Measurements from ENCODE around the gene GADD45A. TPM values are rescaled to one million over a fixed set of nuclear protein-coding genes. Genes with fewer than 3 reads are reported as not detected.

GADD45A gene
- polyA plus RNA-seq, 5 donors, result 22.4 to 38.0 (median 36.3) TPM

GRCh38 chr1:67687198-67687545 is 2.2 kb downstream of the GADD45A start:
- DNase-seq, result no peak

DNA sequence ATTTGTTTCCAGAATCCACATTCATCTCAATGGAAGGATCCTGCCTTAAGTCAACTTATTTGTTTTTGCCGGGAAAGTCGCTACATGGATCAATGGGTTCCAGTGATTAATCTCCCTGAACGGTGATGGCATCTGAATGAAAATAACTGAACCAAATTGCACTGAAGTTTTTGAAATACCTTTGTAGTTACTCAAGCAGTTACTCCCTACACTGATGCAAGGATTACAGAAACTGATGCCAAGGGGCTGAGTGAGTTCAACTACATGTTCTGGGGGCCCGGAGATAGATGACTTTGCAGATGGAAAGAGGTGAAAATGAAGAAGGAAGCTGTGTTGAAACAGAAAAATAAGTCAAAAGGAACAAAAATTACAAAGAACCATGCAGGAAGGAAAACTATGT is 2.6 kb downstream of the GADD45A start:
- DNase-seq, result no peak

DNA sequence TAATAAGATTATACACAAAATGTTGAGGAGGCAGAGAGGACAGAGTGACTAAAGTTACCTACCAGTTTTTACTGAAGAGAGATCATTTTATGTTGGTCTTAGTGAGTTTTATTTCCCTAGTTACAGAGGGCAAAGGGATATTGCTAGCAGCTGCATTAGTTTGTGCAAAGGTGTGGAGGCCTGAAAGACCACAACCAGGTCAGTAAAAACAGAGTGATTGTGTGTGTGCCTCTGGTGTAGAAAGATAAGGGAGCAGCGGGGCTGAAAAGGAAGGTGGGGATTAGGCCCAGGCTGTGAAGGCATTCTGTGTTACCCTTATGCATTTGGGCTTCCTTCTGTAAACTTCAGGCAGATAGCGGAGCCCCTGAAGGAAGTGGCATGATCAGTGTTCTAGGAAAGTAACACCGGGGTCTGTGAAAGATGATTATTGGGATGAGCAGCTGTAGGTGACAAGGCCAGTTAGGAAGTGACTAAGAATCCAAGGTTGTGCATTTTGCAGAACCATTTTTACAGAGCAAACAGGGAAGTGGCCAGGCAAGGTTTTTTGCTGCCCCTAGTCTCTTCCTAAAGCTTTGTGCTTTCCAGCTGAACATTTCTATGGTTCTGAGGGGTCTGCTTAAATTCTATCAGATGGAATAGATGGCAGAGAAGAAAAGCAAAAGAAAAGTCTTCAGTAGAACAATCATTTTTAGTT is 3.7 kb downstream of the GADD45A start:
- no peak for DNase-seq

DNA sequence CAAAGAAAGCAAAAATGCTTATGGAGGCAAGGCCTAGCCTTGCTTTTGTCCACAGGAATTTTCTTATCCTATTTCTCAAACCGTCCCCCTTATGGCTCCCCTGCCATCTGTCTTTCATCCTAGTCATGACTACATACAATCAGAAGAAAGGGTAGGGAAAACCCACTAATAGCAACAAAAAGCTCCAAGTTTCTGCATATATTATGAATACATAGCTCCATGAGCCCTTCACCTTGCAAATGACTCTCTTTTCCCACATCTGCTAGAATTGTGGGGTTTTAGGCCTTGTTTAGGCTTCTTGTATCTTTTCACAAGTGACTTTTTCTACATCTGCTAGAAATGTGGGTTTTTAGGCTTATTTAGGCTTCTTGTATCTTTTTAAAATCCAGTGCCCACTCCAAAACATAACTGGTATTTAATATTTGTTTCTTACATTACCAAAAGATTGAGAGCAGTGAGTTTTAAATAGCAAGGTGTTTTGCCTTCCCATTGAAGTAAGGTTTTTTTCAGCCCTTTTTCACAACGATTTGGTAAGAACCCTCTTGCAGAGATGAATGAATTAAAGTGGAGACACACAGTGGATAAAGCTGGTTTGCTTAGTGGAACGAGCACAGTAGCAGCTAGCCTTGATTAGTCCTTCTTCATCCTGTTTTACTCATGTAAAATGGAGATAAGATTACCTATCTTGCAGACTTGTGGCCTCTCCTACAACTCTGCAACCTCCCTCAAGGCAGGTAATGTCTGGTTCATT is 4.4 kb downstream of the GADD45A start:
- no peak for DNase-seq

- DNase-seq, result no peak
Measured at GRCh38 chr1:67690018-67690363, 5.0 kb downstream of the GADD45A start.

- DNase-seq, result no peak
Measured at GRCh38 chr1:67690411-67690810, 5.4 kb downstream of the GADD45A start.

DNA sequence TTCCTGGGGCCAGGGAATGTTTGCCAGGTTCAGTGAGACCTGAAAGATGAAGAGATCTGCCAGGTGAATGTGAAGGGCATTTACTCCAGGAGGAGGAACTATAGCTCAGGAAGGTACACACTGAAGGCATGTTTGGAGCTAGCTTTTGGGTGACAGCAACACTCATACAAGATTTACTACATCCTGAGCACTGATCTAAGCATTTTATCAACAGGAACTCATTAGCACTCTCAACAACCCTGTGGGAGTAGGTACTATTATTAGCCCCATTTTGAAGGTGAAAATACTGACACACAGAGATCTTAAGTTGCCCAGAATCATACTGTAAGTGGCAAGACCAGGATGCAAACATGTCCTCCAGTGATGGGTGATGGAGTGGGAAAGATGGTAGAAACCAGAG is 6.7 kb downstream of the GADD45A start:
- no peak for DNase-seq

- no peak for DNase-seq
Measured at GRCh38 chr1:67695963-67696362, 11.0 kb downstream of the GADD45A start.

- DNase-seq, result no peak
Measured at GRCh38 chr1:67696708-67697107, 11.7 kb downstream of the GADD45A start.

DNA sequence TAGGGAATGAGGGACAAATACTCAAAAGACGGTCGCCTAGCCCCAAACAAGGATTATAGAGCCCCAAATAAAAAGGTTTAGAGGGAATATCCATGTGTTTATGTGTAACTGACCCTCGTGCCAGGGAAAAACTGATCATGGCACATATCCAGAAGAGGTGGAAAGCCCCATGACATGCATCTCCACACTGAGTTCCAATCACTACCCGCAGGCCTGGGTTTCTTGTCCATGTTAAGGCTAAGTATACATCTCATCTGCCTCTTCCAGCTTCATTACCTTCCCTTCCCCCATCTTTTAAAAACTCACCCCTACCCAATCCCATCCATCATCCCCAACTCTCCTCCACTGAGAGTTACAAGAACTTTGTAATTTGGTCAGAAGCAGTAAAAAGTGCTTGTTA is 15.2 kb downstream of the GADD45A start:
- DNase-seq, result no peak

DNA sequence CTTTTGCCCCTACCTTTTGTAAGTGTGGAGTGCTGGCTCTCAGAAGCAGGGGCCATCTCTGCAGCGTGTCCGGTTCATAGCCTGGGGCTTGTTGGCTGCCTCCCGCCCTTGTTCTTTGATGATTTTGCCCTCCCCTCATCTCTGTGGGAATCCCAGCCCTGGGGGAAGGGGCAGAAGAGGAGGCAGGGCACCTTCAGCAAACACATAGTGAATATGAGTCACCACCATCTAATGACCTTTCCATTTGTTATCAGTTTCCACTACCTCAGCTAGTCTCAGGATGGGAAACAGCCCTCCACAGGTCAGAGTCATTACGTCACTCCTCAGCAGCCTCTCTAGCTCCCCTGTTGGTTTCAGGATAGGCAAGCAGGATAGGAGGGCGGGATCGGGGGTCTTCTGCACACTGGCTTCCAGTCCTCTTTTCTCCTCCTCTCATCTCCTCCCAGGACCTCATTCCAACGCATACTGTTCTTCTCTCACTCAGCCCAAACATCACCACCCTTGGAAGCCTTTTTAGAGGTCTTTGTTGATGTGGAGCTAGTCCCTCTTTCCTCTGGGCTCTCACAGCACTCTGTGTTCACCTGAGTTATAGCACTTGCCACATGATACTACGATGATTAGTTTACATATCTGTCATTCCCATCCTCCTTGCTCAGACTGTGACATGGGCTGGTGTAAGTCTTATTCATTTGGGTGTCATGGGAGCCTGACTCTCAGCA is 15.8 kb downstream of the GADD45A start:
- no peak for DNase-seq

- DNase-seq, result no peak
Measured at GRCh38 chr1:67701876-67702275, 16.9 kb downstream of the GADD45A start.

- DNase-seq, result no peak
Measured at GRCh38 chr1:67704351-67704750, 19.4 kb downstream of the GADD45A start.

DNA sequence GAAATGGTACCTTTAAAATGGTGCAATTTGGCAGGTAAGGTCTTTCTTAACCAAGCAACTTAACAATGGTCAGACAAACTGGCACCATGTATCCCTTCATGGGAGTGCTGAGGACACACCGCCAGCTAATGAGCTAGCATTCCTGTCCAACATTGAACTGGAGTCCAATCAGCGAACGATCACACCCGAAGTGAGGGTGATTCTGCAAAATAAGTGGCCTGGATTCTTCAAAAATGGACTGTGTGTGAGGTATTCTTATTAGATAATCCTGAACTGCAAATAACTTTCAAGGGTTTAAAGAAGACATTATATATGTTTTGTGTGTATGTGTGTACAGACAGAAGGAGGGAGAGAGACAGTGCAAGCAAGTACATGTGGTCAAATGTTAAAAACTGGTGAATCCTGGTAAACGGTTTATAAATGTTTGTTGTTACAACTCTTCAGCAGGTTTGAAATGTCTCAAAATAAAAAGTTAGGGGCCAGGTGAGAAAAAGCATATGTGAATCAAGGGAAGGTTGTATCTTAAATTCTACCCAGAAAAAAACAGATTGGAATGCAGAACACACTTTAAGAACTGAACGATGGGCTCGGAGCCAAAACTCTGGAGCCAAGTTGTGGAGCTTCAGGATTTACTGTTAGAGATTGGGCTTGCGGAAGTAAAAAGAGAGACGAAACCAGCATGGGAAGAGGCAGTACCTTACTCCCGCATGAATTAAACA is 20.9 kb downstream of the GADD45A start:
- DNase-seq, result peak; percentile 26 to 31

DNA sequence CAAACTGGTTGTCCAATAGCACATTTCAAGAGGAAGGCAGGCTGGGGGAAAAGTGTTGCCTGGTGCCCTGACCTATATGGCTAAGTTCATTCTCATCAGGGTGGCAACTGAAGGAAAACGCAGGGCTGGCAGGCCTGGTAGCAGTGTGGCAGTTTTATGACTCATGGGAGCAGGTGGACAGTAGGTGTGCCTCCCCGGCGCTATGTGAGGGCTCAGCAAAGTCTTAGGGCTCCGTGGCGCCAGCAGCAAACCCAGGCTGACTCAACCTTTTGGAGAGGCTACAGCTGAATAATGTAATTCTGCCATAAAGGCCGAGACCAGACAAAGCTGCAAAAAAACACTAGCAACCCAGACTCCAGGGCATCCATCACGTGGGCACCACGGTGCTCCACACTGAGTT is 23.6 kb downstream of the GADD45A start:
- no peak for DNase-seq

GRCh38 chr1:67710417-67710816 is 25.4 kb downstream of the GADD45A start:
- no peak for DNase-seq

- DNase-seq, result no peak
Measured at GRCh38 chr1:67711158-67711854, 26.3 kb downstream of the GADD45A start.

DNA sequence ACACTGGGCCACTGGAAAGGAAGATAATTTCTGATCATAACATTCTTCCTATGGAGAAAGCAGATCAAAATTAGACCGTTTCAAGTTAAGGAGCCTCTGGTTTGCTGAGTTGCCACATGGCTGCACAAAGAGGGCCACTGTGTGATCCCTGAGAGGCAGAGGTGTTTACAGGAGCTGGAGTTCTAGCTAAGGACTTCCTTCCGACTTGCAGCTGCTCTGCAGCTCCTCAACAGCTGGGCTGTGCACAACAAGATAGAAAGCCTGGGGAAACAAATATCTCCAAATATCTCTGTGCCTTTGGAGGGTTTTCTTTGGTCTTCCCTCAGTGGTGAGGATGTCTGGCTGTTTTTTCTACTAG is 26.8 kb downstream of the GADD45A start:
- no peak for DNase-seq

DNA sequence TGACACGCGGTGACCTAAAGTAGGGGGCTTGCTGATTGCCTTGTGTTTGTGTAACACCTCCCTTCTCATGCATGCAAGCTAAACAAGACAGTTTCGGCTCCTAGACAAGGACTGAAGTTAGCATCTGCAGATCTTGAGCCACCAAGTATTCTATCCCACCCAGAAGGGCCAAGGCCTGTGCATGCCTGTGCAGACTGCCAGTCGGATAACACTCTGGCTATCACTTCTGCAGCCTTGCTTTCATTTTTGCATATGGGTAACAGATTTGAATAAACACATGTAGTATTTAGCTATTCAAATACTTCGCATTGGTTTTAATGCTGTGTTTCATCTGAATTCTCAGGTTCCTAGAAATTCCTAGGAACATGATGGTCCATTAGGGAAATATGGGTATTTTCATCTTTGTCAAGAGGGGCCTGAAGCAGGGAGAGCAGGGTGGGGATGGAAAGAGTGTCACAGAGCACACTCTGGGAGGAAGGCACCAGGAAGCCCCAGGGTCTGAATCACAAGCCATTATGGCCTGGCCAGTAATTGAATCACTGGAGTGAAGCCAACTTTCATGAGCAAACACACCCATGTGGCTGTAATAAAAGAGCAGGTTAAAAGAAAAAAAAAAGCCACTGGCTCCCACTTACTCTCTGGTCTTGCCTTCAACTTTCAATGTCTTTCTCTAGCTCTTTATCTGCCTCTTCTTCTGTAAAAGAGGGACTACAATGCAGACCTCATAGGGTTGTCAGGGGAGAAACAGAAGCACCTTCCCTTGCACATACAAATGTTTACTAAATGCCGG is 28.3 kb downstream of the GADD45A start:
- no peak for DNase-seq

GRCh38 chr1:67715819-67716218 is 30.8 kb downstream of the GADD45A start:
- DNase-seq, result no peak

- DNase-seq, result no peak
Measured at GRCh38 chr1:67716800-67717199, 31.8 kb downstream of the GADD45A start.
